ENCODE measurements around the gene CTF1. TPM values are rescaled to one million over a fixed set of nuclear protein-coding genes. Genes with fewer than 3 reads are reported as not detected.

Gene CTF1
- total RNA-seq, 1 donor from 2014 or later = 5.2 TPM

DNA sequence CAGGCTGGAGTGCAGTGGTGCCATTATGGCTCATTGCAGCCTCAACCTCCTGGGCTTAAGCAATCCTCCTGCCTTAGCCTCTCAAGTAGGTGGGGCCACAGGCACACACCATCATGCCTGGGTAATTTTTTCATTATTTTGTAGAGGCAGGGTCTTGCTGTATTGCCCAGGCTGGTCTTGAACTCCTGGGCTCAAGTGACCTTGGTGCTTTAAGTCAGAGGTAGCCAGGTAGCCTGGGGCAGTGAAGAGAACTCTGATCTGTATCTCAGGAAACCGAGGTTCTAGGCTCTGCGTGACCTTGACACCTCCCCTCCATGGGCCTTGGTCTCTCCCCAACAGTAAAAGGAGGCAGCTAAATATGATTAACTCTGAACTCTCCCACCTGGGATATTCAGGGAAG lies 3.4 kb downstream of the CTF1 start:
- H3K9me3 ChIP-seq (ENCODE audit: insufficient read depth, low read depth, low read length) = no peaks in the 10 kb centered on the region
- no peak overlapping the region for H3K27ac Mint-ChIP-seq (ENCODE audit: unreplicated experiment)

DNA sequence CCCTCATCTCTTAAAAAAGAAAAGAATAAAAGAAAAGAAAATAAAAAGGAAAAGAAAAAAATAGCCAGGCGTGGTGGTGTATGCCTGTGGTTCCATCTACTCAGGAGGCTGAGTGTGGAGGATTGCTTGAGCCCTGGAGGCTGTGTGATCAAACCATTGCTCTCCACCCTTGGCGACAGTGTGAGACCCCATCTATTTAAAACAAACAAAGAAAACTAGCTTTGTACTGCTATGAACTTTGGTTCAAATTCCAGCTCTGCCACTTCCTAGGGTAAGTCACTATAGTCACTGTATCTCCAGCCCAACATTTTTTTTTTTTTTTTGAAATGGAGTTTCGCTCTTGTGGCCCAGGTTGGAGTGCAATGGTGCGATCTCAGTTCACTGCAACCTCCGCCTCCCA lies 4.2 kb downstream of the CTF1 start:
- Mint-ChIP-seq H3K9me3 (ENCODE audit: unreplicated experiment) (no peaks in the 10 kb centered on the region), H3K36me3 (ENCODE audit: low read depth, unreplicated experiment) (no peaks in the 10 kb centered on the region), H3K4me3 (ENCODE audit: unreplicated experiment) (peak overlapping the region; percentile 34), H3K4me1 (ENCODE audit: low read depth, unreplicated experiment) (peaks cover 3% of the 10 kb centered on the region), H3K27me3 (ENCODE audit: low read depth, unreplicated experiment) (no peaks in the 10 kb centered on the region), H3K27ac (ENCODE audit: unreplicated experiment) (no peak overlapping the region)
- H3K4me2 ChIP-seq (ENCODE audit: low read length) = no peak overlapping the region
- no peak for FAIRE-seq
- no peak overlapping the region for H3K9ac ChIP-seq (ENCODE audit: low read length)
- no peak for DNase-seq (ENCODE audit: low read depth)
- no peak overlapping the region for H2AFZ ChIP-seq (ENCODE audit: low read depth, low read length)
- peaks cover 23% of the 10 kb centered on the region for H3K4me1 ChIP-seq (ENCODE audit: insufficient read depth, low read length)
- no peak overlapping the region for H3K27ac ChIP-seq (ENCODE audit: low read depth, low read length)
- no peaks in the 10 kb centered on the region for H4K20me1 ChIP-seq (ENCODE audit: insufficient read depth, low read length)
- no peaks in the 10 kb centered on the region for H3K9me3 ChIP-seq (ENCODE audit: insufficient read depth, low read depth, low read length)
- TF ChIP-seq, protein P1, sequence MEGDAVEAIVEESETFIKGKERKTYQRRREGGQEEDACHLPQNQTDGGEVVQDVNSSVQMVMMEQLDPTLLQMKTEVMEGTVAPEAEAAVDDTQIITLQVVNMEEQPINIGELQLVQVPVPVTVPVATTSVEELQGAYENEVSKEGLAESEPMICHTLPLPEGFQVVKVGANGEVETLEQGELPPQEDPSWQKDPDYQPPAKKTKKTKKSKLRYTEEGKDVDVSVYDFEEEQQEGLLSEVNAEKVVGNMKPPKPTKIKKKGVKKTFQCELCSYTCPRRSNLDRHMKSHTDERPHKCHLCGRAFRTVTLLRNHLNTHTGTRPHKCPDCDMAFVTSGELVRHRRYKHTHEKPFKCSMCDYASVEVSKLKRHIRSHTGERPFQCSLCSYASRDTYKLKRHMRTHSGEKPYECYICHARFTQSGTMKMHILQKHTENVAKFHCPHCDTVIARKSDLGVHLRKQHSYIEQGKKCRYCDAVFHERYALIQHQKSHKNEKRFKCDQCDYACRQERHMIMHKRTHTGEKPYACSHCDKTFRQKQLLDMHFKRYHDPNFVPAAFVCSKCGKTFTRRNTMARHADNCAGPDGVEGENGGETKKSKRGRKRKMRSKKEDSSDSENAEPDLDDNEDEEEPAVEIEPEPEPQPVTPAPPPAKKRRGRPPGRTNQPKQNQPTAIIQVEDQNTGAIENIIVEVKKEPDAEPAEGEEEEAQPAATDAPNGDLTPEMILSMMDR (IDR thresholded peaks at IDR 0.05; ENCODE audit: insufficient read depth, low read depth, low read length) = no peak
- no peak for TF ChIP-seq EZH2 (IDR thresholded peaks at IDR 0.05; ENCODE audit: insufficient read depth, low read length)
- H3K4me3 ChIP-seq (ENCODE audit: insufficient read depth, low read depth, low read length) = no peak overlapping the region
- no peaks in the 10 kb centered on the region for H3K79me2 ChIP-seq (ENCODE audit: insufficient read depth, low read length)
- H3K36me3 ChIP-seq (ENCODE audit: insufficient read depth, low read length) = no peaks in the 10 kb centered on the region
- H3K27me3 ChIP-seq (ENCODE audit: insufficient read depth, low read length) = no peaks in the 10 kb centered on the region

More for the DNA sequence above, 3.4 kb downstream of the CTF1 start:
- DNase-seq (ENCODE audit: low read depth) (no peak), FAIRE-seq (no peak)
- TF ChIP-seq, protein P1 (IDR thresholded peaks at IDR 0.05; ENCODE audit: insufficient read depth, low read depth, low read length) = no peak
- TF ChIP-seq EZH2 (IDR thresholded peaks at IDR 0.05; ENCODE audit: insufficient read depth, low read length) = no peak
- H2AFZ ChIP-seq (ENCODE audit: low read depth, low read length) = no peak overlapping the region
- H3K27ac ChIP-seq (ENCODE audit: low read depth, low read length) = no peak overlapping the region
- no peaks in the 10 kb centered on the region for H3K27me3 Mint-ChIP-seq (ENCODE audit: low read depth, unreplicated experiment)
- H3K9me3 Mint-ChIP-seq (ENCODE audit: unreplicated experiment) = no peaks in the 10 kb centered on the region
- H3K4me1 Mint-ChIP-seq (ENCODE audit: low read depth, unreplicated experiment) = peaks cover 10% of the 10 kb centered on the region
- no peaks in the 10 kb centered on the region for H3K27me3 ChIP-seq (ENCODE audit: insufficient read depth, low read length)
- no peak overlapping the region for H3K9ac ChIP-seq (ENCODE audit: low read length)
- no peak overlapping the region for H3K4me3 ChIP-seq (ENCODE audit: insufficient read depth, low read depth, low read length)
- no peaks in the 10 kb centered on the region for H3K79me2 ChIP-seq (ENCODE audit: insufficient read depth, low read length)
- H3K4me1 ChIP-seq (ENCODE audit: insufficient read depth, low read length) = peaks cover 27% of the 10 kb centered on the region
- no peak overlapping the region for H3K4me2 ChIP-seq (ENCODE audit: low read length)
- no peak overlapping the region for H3K4me3 Mint-ChIP-seq (ENCODE audit: unreplicated experiment)
- H4K20me1 ChIP-seq (ENCODE audit: insufficient read depth, low read length) = no peaks in the 10 kb centered on the region
- H3K36me3 Mint-ChIP-seq (ENCODE audit: low read depth, unreplicated experiment) = no peaks in the 10 kb centered on the region
- H3K36me3 ChIP-seq (ENCODE audit: insufficient read depth, low read length) = no peaks in the 10 kb centered on the region

DNA sequence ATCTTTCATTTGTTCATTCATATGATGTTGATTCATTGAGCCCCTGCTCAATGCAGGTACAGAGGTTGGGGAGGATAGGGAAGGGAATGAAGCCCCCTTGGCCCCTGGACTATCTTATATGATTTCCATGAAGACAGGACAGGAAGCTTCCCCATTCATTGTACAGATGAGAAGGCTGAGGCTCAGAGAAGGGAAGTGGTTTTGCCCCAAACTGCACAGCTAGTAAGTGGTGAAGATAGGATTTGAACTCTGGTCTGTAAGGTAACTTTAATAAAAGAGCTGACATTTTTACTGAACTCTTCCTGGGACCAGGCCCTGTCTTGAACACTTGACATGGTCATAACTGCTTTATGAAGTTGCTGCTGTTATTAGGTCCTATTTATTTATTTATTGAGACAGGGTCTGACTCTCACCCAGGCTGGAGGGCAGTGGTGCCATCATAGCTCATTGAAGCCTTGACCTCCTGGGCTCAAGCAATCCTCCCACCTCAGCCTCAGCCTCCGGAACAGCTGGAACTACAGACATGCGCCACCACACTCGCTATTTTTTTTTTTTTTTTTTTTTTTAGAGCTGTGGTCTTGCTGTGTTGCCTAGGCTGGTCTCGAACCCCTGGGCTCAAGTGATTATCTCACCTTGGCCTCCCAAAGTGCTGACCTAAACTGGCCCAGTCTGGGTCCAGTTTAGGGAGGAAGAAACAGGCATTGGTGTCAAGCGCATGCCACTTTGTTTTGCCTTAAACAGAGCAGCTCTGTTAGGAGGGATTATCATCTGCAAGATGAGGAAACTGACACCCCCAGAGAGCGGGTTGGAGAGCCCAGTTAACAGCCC lies 5.0 kb downstream of the CTF1 start:
- Histone ChIP-seq H3K36me3 (ENCODE audit: insufficient read depth, low read length) (no peaks in the 10 kb centered on the region), H3K79me2 (ENCODE audit: insufficient read depth, low read length) (no peaks in the 10 kb centered on the region), H3K9ac (ENCODE audit: low read length) (peak overlapping the region; percentile 84), H2AFZ (ENCODE audit: low read depth, low read length) (peak overlapping the region; percentile 83), H3K27me3 (ENCODE audit: insufficient read depth, low read length) (no peaks in the 10 kb centered on the region), H3K4me2 (ENCODE audit: low read length) (peak overlapping the region; percentile 86), H3K4me1 (ENCODE audit: insufficient read depth, low read length) (peaks cover 17% of the 10 kb centered on the region), H3K27ac (ENCODE audit: low read depth, low read length) (peak overlapping the region; percentile 12), H4K20me1 (ENCODE audit: insufficient read depth, low read length) (no peaks in the 10 kb centered on the region), H3K9me3 (ENCODE audit: insufficient read depth, low read depth, low read length) (no peaks in the 10 kb centered on the region), H3K4me3 (ENCODE audit: insufficient read depth, low read depth, low read length) (peak overlapping the region; percentile 37)
- Mint-ChIP-seq H3K9me3 (ENCODE audit: unreplicated experiment) (no peaks in the 10 kb centered on the region), H3K36me3 (ENCODE audit: low read depth, unreplicated experiment) (no peaks in the 10 kb centered on the region), H3K4me1 (ENCODE audit: low read depth, unreplicated experiment) (peaks cover 2% of the 10 kb centered on the region), H3K4me3 (ENCODE audit: unreplicated experiment) (peak overlapping the region; percentile 64), H3K27ac (ENCODE audit: unreplicated experiment) (no peak overlapping the region), H3K27me3 (ENCODE audit: low read depth, unreplicated experiment) (no peaks in the 10 kb centered on the region)
- TF ChIP-seq EZH2 (IDR thresholded peaks at IDR 0.05; ENCODE audit: insufficient read depth, low read length) = no peak
- TF ChIP-seq, protein P1 (IDR thresholded peaks at IDR 0.05; ENCODE audit: insufficient read depth, low read depth, low read length) = no peak
- FAIRE-seq (no peak), DNase-seq (ENCODE audit: low read depth) (no peak)
